Glomerular visceral epithelial cell (primary cell): ENCODE data around the gene USP26.
"Not testable (repeated sequence)": the region's sequence is repeated elsewhere in the genome, so short reads cannot be mapped to it uniquely, and the experiment has no call there.

Experiments used
- DNase-seq: peaks from one replicate; pipeline ENCODE4 v3.0.0-alpha.2; 2016; ENCODE audit errors: extremely low spot score

USP26 gene

DNA sequence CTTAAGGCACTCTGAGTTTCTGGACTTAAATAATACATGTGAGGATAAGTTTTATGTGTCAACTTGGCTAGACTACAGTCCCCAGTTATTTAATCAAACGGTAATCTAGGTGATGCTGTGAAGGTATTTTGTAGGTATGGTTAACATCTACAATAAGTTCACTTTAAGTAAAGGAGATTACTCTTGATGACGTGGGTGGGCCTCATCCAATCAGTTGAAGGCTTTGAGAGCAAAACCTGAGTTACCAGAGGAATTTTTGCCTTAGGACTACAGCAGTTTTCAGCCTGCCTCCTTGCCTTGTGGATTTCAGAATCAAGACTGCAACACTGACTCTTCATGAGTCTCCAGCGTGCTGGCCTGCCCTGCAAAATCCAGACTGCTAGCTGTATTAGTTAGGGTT, 78.7 kb downstream of the USP26 start:
- no peak for DNase-seq

DNA sequence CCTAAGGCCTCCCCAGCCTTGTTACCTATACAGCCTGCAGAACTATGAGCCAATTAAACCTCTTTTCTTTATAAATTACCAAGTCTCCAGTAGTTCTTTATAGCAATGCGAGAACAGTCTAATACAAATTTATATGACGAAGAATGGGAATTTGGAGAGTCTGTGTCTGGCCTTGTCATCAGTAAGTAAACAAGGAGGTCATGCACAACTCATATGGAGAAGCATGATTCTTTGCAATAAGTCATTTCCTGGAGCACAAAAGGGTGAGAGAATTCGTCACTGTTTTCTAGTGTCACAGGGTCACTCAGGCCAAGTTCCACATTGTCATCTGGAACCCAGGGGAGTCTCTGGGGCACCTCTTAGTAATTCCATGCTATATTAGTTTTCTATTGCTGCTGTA, 89.5 kb downstream of the USP26 start:
- no peak for DNase-seq

DNA sequence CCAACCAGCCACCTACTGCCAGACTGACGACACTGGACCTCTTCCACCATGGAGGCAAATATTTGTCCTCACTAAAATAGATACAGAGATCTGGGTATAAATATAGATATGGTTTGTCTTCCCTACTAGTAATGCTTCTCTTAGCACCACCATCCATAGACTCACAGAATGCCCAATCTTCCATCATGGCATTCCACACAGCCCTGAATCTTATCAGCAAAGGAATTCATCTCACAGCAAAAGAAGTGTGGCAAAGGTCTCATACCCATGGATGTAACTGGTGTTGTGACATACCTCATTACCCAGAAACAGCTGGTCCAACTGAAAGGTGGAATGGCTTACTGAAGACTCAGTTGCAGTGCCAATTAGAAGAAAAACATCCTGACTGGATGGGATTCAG, 91.3 kb downstream of the USP26 start:
- no peak for DNase-seq

GRCh38 chrX:133005042-133005441, 91.9 kb downstream of the USP26 start:
- DNase-seq, result peak; percentile 6

DNA sequence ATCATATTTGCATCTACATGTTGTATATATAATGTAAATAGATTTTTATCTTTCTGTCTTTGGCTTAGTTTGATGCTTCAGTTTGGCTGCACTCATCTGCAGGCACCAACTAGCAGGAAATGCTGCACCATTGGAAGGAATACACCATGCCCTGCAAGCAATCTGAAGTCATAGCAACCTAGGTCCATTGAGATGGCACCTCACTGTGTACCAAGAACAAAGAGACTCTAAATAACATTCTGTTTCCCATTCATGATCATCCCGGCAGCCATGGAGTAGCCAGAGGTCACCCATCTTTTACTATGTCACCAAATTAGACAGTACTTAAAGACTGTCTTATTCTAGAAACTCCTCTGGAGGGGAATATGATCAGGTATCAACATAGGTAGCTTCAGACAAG, 97.7 kb downstream of the USP26 start:
- DNase-seq, result no peak

DNA sequence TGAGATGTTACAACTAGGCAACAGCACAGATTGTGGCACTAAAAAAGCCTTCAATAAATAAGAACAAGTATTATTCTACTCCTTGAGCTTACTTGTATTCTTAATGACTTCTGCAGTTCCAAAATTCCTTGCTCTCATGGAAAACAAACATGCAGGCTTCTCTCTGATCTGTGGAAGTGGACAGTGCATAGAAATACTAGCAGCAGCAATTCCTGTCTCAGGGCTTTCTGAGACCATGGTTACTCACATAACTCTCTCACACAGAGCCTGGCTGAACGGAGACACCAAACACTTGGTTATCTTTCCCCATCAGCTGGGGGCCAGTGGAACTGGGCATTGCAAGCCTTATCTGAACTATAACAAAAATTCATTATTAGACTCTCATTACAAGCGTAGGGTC, 106.1 kb downstream of the USP26 start:
- no peak for DNase-seq

DNA sequence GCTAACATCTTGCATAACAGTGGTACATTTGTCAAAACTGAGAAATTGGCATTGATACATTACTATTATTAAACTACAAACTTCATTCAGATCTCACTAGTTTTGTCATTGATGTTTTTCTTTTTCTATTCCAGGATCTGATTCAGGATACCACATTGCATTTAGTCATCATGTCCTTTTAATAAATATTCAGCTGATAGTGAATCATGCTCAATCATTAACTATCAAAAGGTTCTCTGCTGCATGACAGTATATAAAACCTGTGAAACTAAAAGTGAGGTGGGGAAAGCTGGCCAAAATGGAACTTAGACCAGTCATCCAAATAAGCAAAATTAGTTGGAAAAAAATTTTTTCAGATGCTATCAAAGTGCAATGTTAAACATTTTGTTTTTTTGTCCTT, 110.4 kb downstream of the USP26 start:
- no peak for DNase-seq

DNA sequence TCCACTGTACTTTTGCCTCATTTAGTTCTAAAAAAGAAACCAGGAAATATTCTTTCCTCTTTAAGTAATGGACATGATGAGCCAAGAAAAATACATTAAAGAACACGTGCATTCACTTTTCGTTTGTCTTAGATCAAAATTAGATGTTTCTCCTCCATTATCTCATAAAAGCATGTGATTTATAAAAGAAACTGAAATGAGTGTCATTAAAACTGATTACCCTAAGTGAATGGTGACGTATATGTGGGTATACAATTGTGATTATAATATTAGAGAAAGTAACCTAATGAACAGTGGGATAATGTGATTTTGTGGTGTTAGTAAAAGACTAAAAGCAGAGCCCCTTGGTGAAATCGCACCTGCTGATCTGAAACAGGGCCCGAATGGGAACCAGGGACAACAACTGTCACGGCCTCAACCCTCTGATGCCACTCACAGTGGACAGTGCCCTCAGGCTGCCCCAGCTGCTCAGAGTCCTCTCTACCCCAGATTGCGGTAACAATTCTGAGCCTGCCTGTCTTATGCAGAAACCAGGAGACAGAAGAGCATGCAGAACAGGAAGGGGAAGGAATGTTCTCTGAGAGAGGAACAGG, 112.8 kb downstream of the USP26 start:
- DNase-seq, result no peak

DNA sequence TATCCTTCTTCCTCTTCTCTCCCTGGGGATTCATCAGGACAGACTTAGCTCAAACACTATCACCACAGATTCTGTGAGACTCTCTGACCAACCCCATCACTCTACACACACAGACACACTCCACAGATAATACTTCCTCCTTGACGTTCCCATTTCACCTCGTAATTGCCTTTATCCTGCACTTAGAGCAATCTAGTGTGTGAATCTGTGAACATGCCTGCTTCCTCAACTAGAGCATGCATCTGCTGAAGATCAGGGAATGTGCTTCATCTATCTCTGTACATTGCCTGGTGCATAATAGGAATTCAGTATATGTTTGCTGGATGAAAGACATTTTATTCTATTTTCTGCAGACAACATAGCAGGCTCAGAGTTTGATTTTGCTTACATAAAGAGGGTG, 113.4 kb downstream of the USP26 start:
- DNase-seq, result no peak

DNA sequence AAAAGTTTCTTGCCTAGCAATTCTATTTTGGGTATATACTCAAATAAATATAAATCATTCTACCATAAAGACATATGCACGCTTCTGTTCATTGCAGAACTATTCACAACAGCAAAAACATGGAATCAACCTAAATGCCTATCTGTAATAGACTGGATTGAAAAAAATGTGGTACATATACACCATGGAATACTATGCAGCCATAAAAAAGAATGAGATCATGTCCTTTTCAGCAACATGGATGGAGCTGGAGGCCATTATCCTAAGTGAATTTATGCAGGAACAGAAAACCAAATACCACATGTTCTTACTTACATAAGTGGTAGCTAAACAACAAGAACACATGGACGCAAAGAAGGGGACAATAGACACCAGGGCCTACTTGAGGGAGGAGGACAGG, 116.9 kb downstream of the USP26 start:
- DNase-seq, result not testable (repeated sequence)
